Measurements from ENCODE around the gene TMEM203. TPM values are rescaled to one million over a fixed set of nuclear protein-coding genes. Genes with fewer than 3 reads are reported as not detected.

Gene TMEM203
- total RNA-seq, 2 donors from 2014 or later, result 36.2 to 40.0 TPM

- no peak for ATAC-seq
- intact Hi-C loops (cut with DNase I, micrococcal nuclease), result no loop called here
- peak in 1 of 2 donors; percentile 6 for DNase-seq
Observed at GRCh38 chr9:137212520-137212919, 7.1 kb upstream of the TMEM203 start.

GRCh38 chr9:137211532-137211931, 6.1 kb upstream of the TMEM203 start:
- DNase-seq, result no peak
- no peak for ATAC-seq
- intact Hi-C loops (cut with DNase I, micrococcal nuclease), result no loop called here

GRCh38 chr9:137206602-137207001, 1.2 kb upstream of the TMEM203 start:
- intact Hi-C loops (cut with DNase I, micrococcal nuclease), result no loop called here
- ATAC-seq, result no peak

GRCh38 chr9:137204731-137205125, 720 bp downstream of the TMEM203 start:
- no peak for ATAC-seq
- intact Hi-C loops (cut with DNase I, micrococcal nuclease), result no loop called here
- peak in 1 of 2 donors; percentile 24 for DNase-seq

More at GRCh38 chr9:137206602-137207001, 1.2 kb upstream of the TMEM203 start:
- no peak for DNase-seq

- intact Hi-C loops (cut with DNase I, micrococcal nuclease), result no loop called here
- ATAC-seq (no peak), DNase-seq (no peak)
Observed at GRCh38 chr9:137202966-137203365, 2.5 kb downstream of the TMEM203 start.

GRCh38 chr9:137201205-137201868, 4.1 kb downstream of the TMEM203 start:
- intact Hi-C loops (cut with DNase I, micrococcal nuclease), result no loop called here
- no peak for ATAC-seq
- no peak for DNase-seq

GRCh38 chr9:137200311-137201204, 4.9 kb downstream of the TMEM203 start, which contains the start of gene TPRN:
TSS of gene TPRN (minus strand) at chr9:137200741. CDS start at chr9:137200711, 30 bp downstream.
- intact Hi-C loops (cut with DNase I, micrococcal nuclease), result no loop called here
- ATAC-seq (peak; percentile 71), DNase-seq (peak; percentile 99 to 100)

- intact Hi-C loops (cut with DNase I, micrococcal nuclease), result no loop called here
- peak in 1 of 2 donors; percentile 30 for DNase-seq
- no peak for ATAC-seq
Observed at GRCh38 chr9:137199411-137200121, 5.9 kb downstream of the TMEM203 start.

GRCh38 chr9:137198902-137199283, 6.6 kb downstream of the TMEM203 start:
- no peak for ATAC-seq
- intact Hi-C loops (cut with DNase I, micrococcal nuclease), result no loop called here
- peak in 1 of 2 donors; percentile 41 for DNase-seq

- ATAC-seq (peak; percentile 38), DNase-seq (peak; percentile 73 to 89)
- intact Hi-C loops (cut with DNase I, micrococcal nuclease), result no loop called here
Observed at GRCh38 chr9:137198051-137198901, 7.2 kb downstream of the TMEM203 start.

- DNase-seq (peak; percentile 90 to 93), ATAC-seq (peak; percentile 55)
- intact Hi-C loops (cut with DNase I, micrococcal nuclease), result no loop called here
Observed at GRCh38 chr9:137195525-137196220, 9.8 kb downstream of the TMEM203 start.

- intact Hi-C loops (cut with DNase I, micrococcal nuclease), result loop anchor here in 1 of 2 donors (5.0 kb wide), 1 partner anchor 53 kb away; no protein-coding TSS in a partner anchor
- DNase-seq (peak; percentile 85 to 86), ATAC-seq (peak; percentile 51)
Observed at GRCh38 chr9:137194909-137195308, 10.5 kb downstream of the TMEM203 start.

- ATAC-seq (no peak), DNase-seq (peak in 1 of 2 donors; percentile 54)
- intact Hi-C loops (cut with DNase I, micrococcal nuclease), result loop anchor here in 1 of 2 donors (5.0 kb wide), 1 partner anchor 52 kb away; no protein-coding TSS in a partner anchor
Observed at GRCh38 chr9:137194388-137194787, 11.1 kb downstream of the TMEM203 start.

- intact Hi-C loops (cut with DNase I, micrococcal nuclease), result loop anchor here in 1 of 2 donors (5.0 kb wide), 1 partner anchor 51 kb away; no protein-coding TSS in a partner anchor
- DNase-seq, result peak in 1 of 2 donors; percentile 18
- no peak for ATAC-seq
Observed at GRCh38 chr9:137193771-137194170, 11.7 kb downstream of the TMEM203 start.

GRCh38 chr9:137192859-137193258, 12.6 kb downstream of the TMEM203 start:
- intact Hi-C loops (cut with DNase I, micrococcal nuclease), result loop anchor here in 1 of 2 donors (5.0 kb wide), 1 partner anchor 51 kb away; no protein-coding TSS in a partner anchor
- ATAC-seq (no peak), DNase-seq (peak in 1 of 2 donors; percentile 6)

- DNase-seq, result no peak
- ATAC-seq, result no peak
- intact Hi-C loops (cut with DNase I, micrococcal nuclease), result loop anchor here in 1 of 2 donors (5.0 kb wide), 1 partner anchor 50 kb away; no protein-coding TSS in a partner anchor
Observed at GRCh38 chr9:137192448-137192780, 13.0 kb downstream of the TMEM203 start.

GRCh38 chr9:137191691-137192447, 13.6 kb downstream of the TMEM203 start:
- intact Hi-C loops (cut with DNase I, micrococcal nuclease), result loop anchor here in 1 of 2 donors (5.0 kb wide), 1 partner anchor 50 kb away; no protein-coding TSS in a partner anchor
- no peak for ATAC-seq

More at GRCh38 chr9:137191691-137192447, 13.6 kb downstream of the TMEM203 start:
- peak in 1 of 2 donors; percentile 12 for DNase-seq

Data from left colon (tissue), 2 donors.